H1 (cell line): ENCODE data around the gene SS18L1. TPM values are rescaled to one million over a fixed set of nuclear protein-coding genes. Genes with fewer than 3 reads are reported as not detected.

ENCODE experiments used
- ASH2L ChIP-seq: fragments of 200-600, 300-600 bp; sonication (generic); IDR thresholded peaks from one replicate; pipeline ENCODE4 v1.7.1; 2017; ENCODE audit warnings: low read length
- CHD7 ChIP-seq: fragments of 300-600 bp; sonication (generic); IDR thresholded peaks from 2 replicates; pipeline ENCODE4 v1.7.1; 2012; ENCODE audit warnings: low read length, moderate library complexity, mild to moderate bottlenecking, inconsistent platforms; ENCODE audit not compliant: insufficient replicate concordance
- EGR1 ChIP-seq: IDR thresholded peaks from 2 replicates; pipeline ENCODE4 v1.6.1; 2011; ENCODE audit warnings: low read depth, low read length, borderline replicate concordance
- GTF2F1 ChIP-seq: IDR thresholded peaks from 2 replicates; pipeline ENCODE4 v1.6.1; 2012; ENCODE audit warnings: low read depth, low read length, improper control_type of control experiment, borderline replicate concordance
- HDAC2 ChIP-seq, 2 experiments: fragments of 300-600 bp in 1 of 2; sonication (generic) in 1 of 2; IDR thresholded peaks; 2 replicates each; pipeline ENCODE4 v1.6.1; 2011 to 2012; ENCODE audit warnings: low read depth in 2 of 2, low read length in 2 of 2, mild to moderate bottlenecking in 2 of 2, moderate library complexity in 2 of 2, borderline replicate concordance in 1 of 2, inconsistent platforms in 1 of 2
- KDM4A ChIP-seq: IDR thresholded peaks from one replicate; pipeline ENCODE4 v1.7.1; 2012; ENCODE audit warnings: low read depth, mild to moderate bottlenecking, moderate library complexity, low read length, inconsistent platforms; ENCODE audit not compliant: severe bottlenecking
- POLR2A ChIP-seq, 2 experiments: IDR thresholded peaks; 1 replicate in 1 of 2; 2 replicates in 1 of 2; pipeline ENCODE4 v1.6.1; 2011; ENCODE audit warnings: low read depth in 2 of 2, low read length in 2 of 2, mild to moderate bottlenecking in 2 of 2; ENCODE audit errors: control extremely low read depth in 1 of 2
- RNF2 ChIP-seq: fragments of 200-900, 300-1000 bp; sonication (generic); IDR thresholded peaks from 2 replicates; pipeline ENCODE4 v1.7.1; 2016; ENCODE audit warnings: borderline replicate concordance, low read depth, mild to moderate bottlenecking, antibody characterized with exemption, low read length; ENCODE audit not compliant: poor library complexity, severe bottlenecking; ENCODE audit errors: missing control alignments
- TCF12 ChIP-seq: IDR thresholded peaks from 2 replicates; pipeline ENCODE4 v1.6.1; 2011; ENCODE audit warnings: low read depth, mild to moderate bottlenecking, low read length
- polyA plus RNA-seq, 7 experiments: library from polyadenylated mRNA; depleted of rRNA in 3 of 7; stranded (reverse) in 5 of 7; unstranded in 2 of 7; fragments of >200 nt in 5 of 7; fragments of 200-250 nt in 2 of 7; gene quantifications; 1 replicate in 5 of 7; 2 replicates in 1 of 7; 4 replicates in 1 of 7; pipeline versions ENCODE4 v1.2.1 to v1.2.3, GENCODE V29; 2011 to 2013; ENCODE audit warnings: missing spikeins in 2 of 7, mixed read lengths in 2 of 7
- total RNA-seq: library from RNA; stranded (reverse); fragmentation: NEBNext Ultra II Directional; extraction: Animal tissue kit (Norgen Biotek cat#: 25700); gene quantifications from 2 replicates; pipeline ENCODE4 v1.2.1, GENCODE V29; 2021
- TF ChIP-seq, protein P1 (sequence below): IDR thresholded peaks from 2 replicates; pipeline ENCODE4 v1.6.1; 2012; ENCODE audit warnings: low read length, inconsistent platforms

The SS18L1 gene
- total and polyA plus RNA-seq, 2 of the 8 experiments (the other 6 are each of a cell fraction or from before 2014, with no cell fraction given), result 28.4 to 29.7 TPM

DNA sequence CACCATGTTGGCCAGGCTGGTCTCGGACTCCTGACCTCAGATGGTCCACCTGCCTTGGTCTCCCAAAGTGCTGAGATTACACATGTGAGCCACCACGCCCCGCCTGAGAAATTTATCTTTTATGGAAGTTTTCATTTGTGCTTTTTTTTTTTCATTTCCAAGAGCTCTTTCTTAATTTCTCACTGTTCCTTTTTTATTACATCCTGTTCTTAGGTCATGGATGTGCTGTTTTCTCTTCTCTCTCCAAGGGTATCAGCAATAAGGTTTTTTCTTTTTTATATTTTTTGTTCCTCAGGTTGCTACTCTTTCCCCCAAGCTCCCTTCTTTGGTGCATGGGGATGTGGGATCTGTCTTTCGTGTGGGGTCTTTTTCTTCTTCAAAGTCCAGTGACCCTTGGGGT, 42.5 kb upstream of the SS18L1 start (continued):
- TF ChIP-seq CHD7 (no peak), TCF12 (no peak), KDM4A (no peak), ASH2L (no peak), EGR1 (no peak), GTF2F1 (no peak), POLR2A (IDR thresholded peaks at IDR 0.05; ENCODE audit: control extremely low read depth in 1 of 2, low read depth in 2 of 2, low read length in 2 of 2) (no peak), RNF2 (no peak), HDAC2 (IDR thresholded peaks at IDR 0.05; ENCODE audit: borderline replicate concordance in 1 of 2, low read depth in 2 of 2, low read length in 2 of 2) (no peak)
- TF ChIP-seq, protein P1, sequence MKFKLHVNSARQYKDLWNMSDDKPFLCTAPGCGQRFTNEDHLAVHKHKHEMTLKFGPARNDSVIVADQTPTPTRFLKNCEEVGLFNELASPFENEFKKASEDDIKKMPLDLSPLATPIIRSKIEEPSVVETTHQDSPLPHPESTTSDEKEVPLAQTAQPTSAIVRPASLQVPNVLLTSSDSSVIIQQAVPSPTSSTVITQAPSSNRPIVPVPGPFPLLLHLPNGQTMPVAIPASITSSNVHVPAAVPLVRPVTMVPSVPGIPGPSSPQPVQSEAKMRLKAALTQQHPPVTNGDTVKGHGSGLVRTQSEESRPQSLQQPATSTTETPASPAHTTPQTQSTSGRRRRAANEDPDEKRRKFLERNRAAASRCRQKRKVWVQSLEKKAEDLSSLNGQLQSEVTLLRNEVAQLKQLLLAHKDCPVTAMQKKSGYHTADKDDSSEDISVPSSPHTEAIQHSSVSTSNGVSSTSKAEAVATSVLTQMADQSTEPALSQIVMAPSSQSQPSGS, result no peak
